Uterus (tissue), 4 donors: ENCODE results near the gene FOS. TPM values are rescaled to one million over a fixed set of nuclear protein-coding genes. Genes with fewer than 3 reads are reported as not detected.

ENCODE experiments used
- DNase-seq, 2 donors: peaks; one replicate each; pipeline ENCODE4 v3.0.0-alpha.2; 2019 to 2020
- H3K27ac ChIP-seq, 2 donors: fragments of 200-600 bp; sonication (generic); 1 replicate in 1 of 2; 2 replicates in 1 of 2; pipeline ENCODE4 v1.5.1; 2016 to 2018
- H3K27me3 ChIP-seq, 2 donors: fragments of 200-600 bp; sonication (generic); one replicate each; pipeline ENCODE4 v1.5.1; 2018 to 2019; ENCODE audit warnings: control low read depth in 1 of 2
- H3K36me3 ChIP-seq, 2 donors: fragments of 200-600 bp; sonication (generic); one replicate each; pipeline ENCODE4 v1.5.1; 2019; ENCODE audit warnings: control low read depth in 1 of 2
- H3K4me1 ChIP-seq, 2 donors: fragments of 200-600 bp; sonication (generic); one replicate each; pipeline ENCODE4 v1.5.1; 2018 to 2019; ENCODE audit warnings: control low read depth in 1 of 2
- H3K4me3 ChIP-seq, 2 donors: fragments of 200-600 bp; sonication (generic); 1 replicate in 1 of 2; 2 replicates in 1 of 2; pipeline ENCODE4 v1.5.1; 2018 to 2019; ENCODE audit warnings: mild to moderate bottlenecking in 1 of 2
- H3K9me3 ChIP-seq, 2 donors: fragments of 200-600 bp; sonication (generic); one replicate each; pipeline ENCODE4 v1.5.1; 2019; ENCODE audit warnings: control low read depth in 1 of 2
- CTCF ChIP-seq, 4 experiments: fragments of 200-600 bp in 2 of 4; fragments of 450-650 bp in 2 of 4; sonication (generic) in 2 of 4; IDR thresholded peaks; one replicate each; pipeline ENCODE4 v1.5.1; 2016 to 2019; ENCODE audit warnings: antibody characterized with exemption in 4 of 4, mild to moderate bottlenecking in 2 of 4, moderate library complexity in 1 of 4
- POLR2A ChIP-seq, 2 donors: fragments of 450-650 bp; IDR thresholded peaks; one replicate each; pipeline ENCODE4 v1.6.1; 2016; ENCODE audit warnings: antibody characterized with exemption in 2 of 2, mild to moderate bottlenecking in 1 of 2, moderate library complexity in 1 of 2
- intact Hi-C: fragments of 100-400 bp; cut with DNase I; formaldehyde crosslinking; loops from one replicate; pipeline ENCODE4 v1.15.1; 2023; ENCODE audit warnings: low total_unique reads
- total RNA-seq, 4 donors: library from RNA; depleted of rRNA in 3 of 4; stranded (reverse); fragments of >200 nt in 3 of 4; gene quantifications; one replicate each; pipeline versions ENCODE4 v1.1.0 to v1.2.4, GENCODE V29; 2014 to 2023
- donor health status: DM: yes; HTN: yes; CAD: no.

The FOS gene
- total RNA-seq, 4 donors from 2014 or later = 29.2 to 1,111 (median 137) TPM

- no peaks in the 10 kb centered on the region for H3K27me3 ChIP-seq
- no peaks in the 10 kb centered on the region for H3K36me3 ChIP-seq
- H3K4me1 ChIP-seq = peaks cover 7 to 8% of the 10 kb centered on the region in 2 donors
- no peak overlapping the region for H3K4me3 ChIP-seq
- H3K9me3 ChIP-seq = no peaks in the 10 kb centered on the region
- TF ChIP-seq CTCF (IDR thresholded peaks at IDR 0.05) (no peak), POLR2A (IDR thresholded peaks at IDR 0.05) (no peak)
- H3K27ac ChIP-seq = no peak overlapping the region
- intact Hi-C loops = no loop called here
- no peak for DNase-seq
These were observed 4.7 kb downstream of the FOS start for GRCh38 chr14:75283162-75283832.

GRCh38 chr14:75283833-75284563, 5.4 kb downstream of the FOS start:
- H3K27ac ChIP-seq = no peak overlapping the region

GRCh38 chr14:75285331-75285730, 6.7 kb downstream of the FOS start:
- intact Hi-C loops = no loop called here
- H3K9me3 ChIP-seq = no peaks in the 10 kb centered on the region
- no peak for TF ChIP-seq CTCF (IDR thresholded peaks at IDR 0.05)
- TF ChIP-seq POLR2A (IDR thresholded peaks at IDR 0.05) = no peak
- H3K27me3 ChIP-seq = no peaks in the 10 kb centered on the region
- H3K4me1 ChIP-seq = peaks cover 7 to 8% of the 10 kb centered on the region in 2 donors
- H3K27ac ChIP-seq = no peak overlapping the region
- H3K36me3 ChIP-seq = no peaks in the 10 kb centered on the region
- no peak for DNase-seq
- no peak overlapping the region for H3K4me3 ChIP-seq

More at GRCh38 chr14:75283833-75284563, 5.4 kb downstream of the FOS start:
- no peaks in the 10 kb centered on the region for H3K9me3 ChIP-seq
- H3K4me3 ChIP-seq = no peak overlapping the region
- H3K4me1 ChIP-seq = peaks cover 7 to 8% of the 10 kb centered on the region in 2 donors
- intact Hi-C loops = no loop called here
- DNase-seq = no peak
- no peaks in the 10 kb centered on the region for H3K36me3 ChIP-seq
- TF ChIP-seq POLR2A (IDR thresholded peaks at IDR 0.05) (no peak), CTCF (IDR thresholded peaks at IDR 0.05) (no peak)
- H3K27me3 ChIP-seq = no peaks in the 10 kb centered on the region

- DNase-seq = no peak
- TF ChIP-seq POLR2A (IDR thresholded peaks at IDR 0.05) = no peak
- TF ChIP-seq CTCF (IDR thresholded peaks at IDR 0.05) = no peak
- Histone ChIP-seq H3K4me1 (peaks cover 2% of the 10 kb centered on the region in 2 donors), H3K27ac (no peak overlapping the region), H3K9me3 (no peaks in the 10 kb centered on the region), H3K36me3 (no peaks in the 10 kb centered on the region), H3K27me3 (no peaks in the 10 kb centered on the region), H3K4me3 (no peak overlapping the region)
- intact Hi-C loops = no loop called here
These were observed 7.7 kb downstream of the FOS start for GRCh38 chr14:75286313-75286712.

- Histone ChIP-seq H3K4me1 (no peaks in the 10 kb centered on the region), H3K9me3 (no peaks in the 10 kb centered on the region), H3K4me3 (no peak overlapping the region), H3K36me3 (no peaks in the 10 kb centered on the region), H3K27me3 (no peaks in the 10 kb centered on the region), H3K27ac (no peak overlapping the region)
- intact Hi-C loops = no loop called here
- no peak for DNase-seq
- TF ChIP-seq CTCF (IDR thresholded peaks at IDR 0.05) = no peak
- TF ChIP-seq POLR2A (IDR thresholded peaks at IDR 0.05) = no peak
These were observed 11.3 kb downstream of the FOS start for GRCh38 chr14:75289840-75290388.
